Suprapubic skin (tissue), 4 donors: ENCODE results near the gene HADHB.

Experiments
- CTCF ChIP-seq, 2 donors: fragments of 200-600 bp in 1 of 2; fragments of 450-650 bp in 1 of 2; sonication (generic) in 1 of 2; IDR thresholded peaks; one replicate each; pipeline ENCODE4 v1.5.1; 2016 to 2019; ENCODE audit warnings: antibody characterized with exemption in 2 of 2, mild to moderate bottlenecking in 1 of 2, moderate library complexity in 1 of 2
- EP300 ChIP-seq: sonication (generic); formaldehyde crosslinking; IDR thresholded peaks from one replicate; pipeline ENCODE4 v1.6.1; 2017; ENCODE audit warnings: antibody characterized with exemption
- POLR2A ChIP-seq, 2 donors: fragments of 450-650 bp; IDR thresholded peaks; one replicate each; pipeline ENCODE4 v1.6.1; 2017; ENCODE audit warnings: antibody characterized with exemption in 2 of 2, mild to moderate bottlenecking in 2 of 2, moderate library complexity in 2 of 2
- POLR2AphosphoS5 ChIP-seq, 3 donors: sonication (generic); formaldehyde crosslinking; IDR thresholded peaks; one replicate each; pipeline ENCODE4 v1.6.1; 2017; ENCODE audit warnings: antibody characterized with exemption in 3 of 3

GRCh38 chr2:26195040-26195984 is 49.4 kb upstream of the HADHB start:
- TF ChIP-seq CTCF (IDR thresholded peaks at IDR 0.05) (no peak), POLR2AphosphoS5 (IDR thresholded peaks at IDR 0.05) (no peak), POLR2A (IDR thresholded peaks at IDR 0.05) (no peak), EP300 (no peak)
